Right lobe of liver (tissue), 6 donors: ENCODE data around the gene AK2. TPM values are rescaled to one million over a fixed set of nuclear protein-coding genes. Genes with fewer than 3 reads are reported as not detected.
"Not testable (repeated sequence)": the region's sequence is repeated elsewhere in the genome, so short reads cannot be mapped to it uniquely, and the experiment has no call there.

Experiments used
- ATAC-seq, 4 donors: fragments of 200-7000 bp; cut with Tn5 transposase; one replicate each; pipeline ENCODE4 v1.9.1; 2020; ENCODE audit warnings: mild to moderate bottlenecking in 4 of 4, moderate library complexity in 4 of 4
- DNase-seq, 3 donors: peaks; one replicate each; pipeline ENCODE4 v3.0.0-alpha.2; 2020
- H3K27ac ChIP-seq, 3 donors: fragments of 200-600 bp; one replicate each; pipeline ENCODE4 v1.8.0; 2022
- H3K27me3 ChIP-seq, 2 donors: fragments of 200-600 bp; one replicate each; pipeline ENCODE4 v1.8.0; 2022
- H3K36me3 ChIP-seq, 4 donors: fragments of 200-600 bp; sonication (generic) in 1 of 4; one replicate each; pipeline versions ENCODE4 v1.5.1 to v1.8.0; 2017 to 2022; ENCODE audit warnings: control low read depth in 1 of 4
- H3K4me1 ChIP-seq, 4 donors: fragments of 200-600 bp; sonication (generic) in 1 of 4; one replicate each; pipeline versions ENCODE4 v1.5.1 to v1.8.0; 2017 to 2022; ENCODE audit warnings: control low read depth in 1 of 4
- H3K4me3 ChIP-seq, 3 donors: fragments of 200-600 bp; one replicate each; pipeline ENCODE4 v1.8.0; 2022
- H3K9me3 ChIP-seq, 4 donors: fragments of 200-600 bp; sonication (generic) in 1 of 4; one replicate each; pipeline versions ENCODE4 v1.5.1 to v1.8.0; 2017 to 2022; ENCODE audit warnings: control low read depth in 1 of 4
- POLR2A ChIP-seq: fragments of 450-650 bp; IDR thresholded peaks from one replicate; pipeline ENCODE4 v1.6.1; 2017; ENCODE audit warnings: antibody characterized with exemption, mild to moderate bottlenecking
- WGBS: methylation state at CpG from one replicate; pipeline ENCODE4 v1.1.6; 2018; ENCODE audit warnings: low coverage, low lambda C conversion rate; ENCODE audit not compliant: insufficient coverage; ENCODE audit errors: missing lambda C conversion rate; 5-methylcytosine and 5-hydroxymethylcytosine counted together
- intact Hi-C, 2 donors: fragments of 100-400 bp; cut with DNase I; formaldehyde crosslinking; loops; one replicate each; pipeline versions ENCODE4 v1.11.2 to v1.14.1; 2022
- total RNA-seq, 6 experiments: library from RNA; depleted of rRNA in 2 of 6; stranded (reverse); fragments of >200 nt in 2 of 6; fragmentation: NEBNext Ultra II Directional in 3 of 6; extraction: Animal tissue kit (Norgen Biotek cat#: 25700) in 3 of 6; gene quantifications; one replicate each; pipeline versions ENCODE4 v1.1.0 to v1.2.4, GENCODE V29; 2016 to 2023
- TF ChIP-seq, protein P1 (sequence below), 4 donors: fragments of 200-600 bp in 3 of 4; fragments of 450-650 bp in 1 of 4; IDR thresholded peaks; one replicate each; pipeline versions ENCODE4 v1.5.1 to v1.8.0; 2016 to 2022; ENCODE audit warnings: antibody characterized with exemption in 4 of 4, mild to moderate bottlenecking in 2 of 4
- donor health status: DM: no; HTN: yes; CAD: no.
- donor health status: DM: no; HTN: no; CAD: no.
- donor health status: DM: no; HTN: no; CAD: no.
- donor health status: DM: no; HTN: yes; CAD: no.
- donor health status: DM: no; HTN: yes; CAD: no.

Gene AK2
- total RNA-seq, 6 experiments from 2014 or later = 119 to 301 (median 130) TPM

DNA sequence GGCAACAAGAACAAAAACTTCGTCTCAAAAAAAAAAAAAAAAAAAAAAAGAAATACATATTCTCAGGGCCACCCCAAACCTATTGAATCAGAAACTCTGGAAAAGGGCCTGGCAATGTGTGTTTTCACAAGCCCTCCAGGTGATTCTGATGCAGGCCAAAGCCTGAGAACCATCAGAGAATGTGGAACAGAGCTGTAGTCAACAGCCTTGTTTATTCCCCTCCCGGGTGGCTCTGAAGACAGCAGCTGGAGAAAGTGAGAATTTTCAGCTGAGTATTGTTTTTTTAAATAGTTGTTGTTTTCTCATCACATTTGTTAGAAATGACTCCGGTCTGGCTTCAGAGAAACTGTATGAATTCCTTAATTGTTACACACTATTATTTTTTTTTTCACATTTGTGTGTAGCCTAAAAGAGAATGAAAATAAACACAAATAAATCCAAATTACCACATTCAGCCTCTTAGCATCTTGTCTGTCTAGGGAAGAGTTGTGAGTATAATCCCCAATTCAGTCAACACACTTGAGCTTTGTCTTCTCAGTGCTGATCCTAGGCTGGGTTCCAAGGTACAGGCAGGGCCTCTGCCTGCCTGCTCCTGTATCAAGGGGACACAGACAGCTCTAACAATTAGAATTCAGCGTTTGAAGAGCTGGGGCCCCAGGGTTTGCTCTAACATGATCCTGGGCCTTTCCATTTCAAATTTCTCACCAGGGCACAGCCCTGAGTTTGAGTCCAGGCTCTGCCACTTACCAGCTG, 37.7 kb upstream of the AK2 start:
- Histone ChIP-seq H3K4me3 (no peak overlapping the region), H3K9me3 (no peaks in the 10 kb centered on the region), H3K27ac (no peak overlapping the region), H3K27me3 (no peaks in the 10 kb centered on the region), H3K4me1 (no peaks in the 10 kb centered on the region), H3K36me3 (no peaks in the 10 kb centered on the region)
- TF ChIP-seq, protein P1, sequence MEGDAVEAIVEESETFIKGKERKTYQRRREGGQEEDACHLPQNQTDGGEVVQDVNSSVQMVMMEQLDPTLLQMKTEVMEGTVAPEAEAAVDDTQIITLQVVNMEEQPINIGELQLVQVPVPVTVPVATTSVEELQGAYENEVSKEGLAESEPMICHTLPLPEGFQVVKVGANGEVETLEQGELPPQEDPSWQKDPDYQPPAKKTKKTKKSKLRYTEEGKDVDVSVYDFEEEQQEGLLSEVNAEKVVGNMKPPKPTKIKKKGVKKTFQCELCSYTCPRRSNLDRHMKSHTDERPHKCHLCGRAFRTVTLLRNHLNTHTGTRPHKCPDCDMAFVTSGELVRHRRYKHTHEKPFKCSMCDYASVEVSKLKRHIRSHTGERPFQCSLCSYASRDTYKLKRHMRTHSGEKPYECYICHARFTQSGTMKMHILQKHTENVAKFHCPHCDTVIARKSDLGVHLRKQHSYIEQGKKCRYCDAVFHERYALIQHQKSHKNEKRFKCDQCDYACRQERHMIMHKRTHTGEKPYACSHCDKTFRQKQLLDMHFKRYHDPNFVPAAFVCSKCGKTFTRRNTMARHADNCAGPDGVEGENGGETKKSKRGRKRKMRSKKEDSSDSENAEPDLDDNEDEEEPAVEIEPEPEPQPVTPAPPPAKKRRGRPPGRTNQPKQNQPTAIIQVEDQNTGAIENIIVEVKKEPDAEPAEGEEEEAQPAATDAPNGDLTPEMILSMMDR (IDR thresholded peaks at IDR 0.05) = no peak
- no peak for DNase-seq
- no peak for ATAC-seq
- WGBS = 71% methylated on average over 3 of the region's 4 CpGs
- intact Hi-C loops = no loop called here

DNA sequence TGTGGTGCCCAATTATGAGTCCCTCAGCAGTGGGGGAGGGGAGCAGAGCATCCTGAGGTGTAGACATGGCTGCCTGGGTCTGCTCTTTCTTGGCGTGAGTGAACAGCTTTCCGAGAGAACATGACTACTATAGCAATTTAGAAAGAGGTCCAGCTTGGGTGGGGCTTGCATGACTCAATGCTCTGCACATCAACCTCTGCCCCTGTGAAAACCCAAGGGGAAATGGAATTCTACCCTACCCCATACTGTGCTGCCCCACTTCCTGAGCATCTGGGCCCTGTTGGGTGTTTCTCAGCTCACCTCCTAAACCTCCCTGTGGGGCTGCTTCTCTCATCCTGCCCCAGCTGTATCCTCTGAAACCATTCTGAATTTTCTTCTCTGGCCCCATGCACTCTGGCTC, 36.0 kb upstream of the AK2 start:
- DNase-seq (no peak), ATAC-seq (peak in 1 of 4 donors; percentile 14)
- no peak overlapping the region for H3K4me3 ChIP-seq
- no peaks in the 10 kb centered on the region for H3K36me3 ChIP-seq
- H3K27me3 ChIP-seq = no peaks in the 10 kb centered on the region
- intact Hi-C loops = no loop called here
- no peak overlapping the region for H3K27ac ChIP-seq
- no peak for TF ChIP-seq POLR2A
- TF ChIP-seq, protein P1 (IDR thresholded peaks at IDR 0.05) = no peak
- no peaks in the 10 kb centered on the region for H3K9me3 ChIP-seq
- H3K4me1 ChIP-seq = no peaks in the 10 kb centered on the region
- 60% methylated on average over 1 of the region's 2 CpGs for WGBS

DNA sequence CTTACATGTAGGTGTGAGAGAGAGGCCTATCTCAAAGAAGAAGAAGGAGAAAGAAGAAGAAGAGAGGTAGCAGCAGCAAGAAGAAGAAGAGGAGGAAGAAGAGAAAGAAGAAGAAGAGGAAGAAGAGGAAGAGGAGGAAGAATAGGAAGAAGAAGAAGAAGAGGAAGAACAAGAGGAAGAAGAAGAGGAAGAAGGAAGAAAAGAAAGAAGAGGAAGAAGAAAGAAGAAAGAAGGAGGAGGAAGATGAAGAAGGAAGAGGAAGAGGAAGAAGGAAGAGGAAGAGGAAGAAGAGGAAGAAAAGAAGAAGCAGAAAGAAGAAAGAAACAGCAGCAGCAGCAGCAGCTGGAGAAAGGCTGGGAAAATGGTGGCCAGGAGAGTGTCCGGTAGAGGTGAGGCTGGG, 33.9 kb upstream of the AK2 start:
- Histone ChIP-seq H3K4me3 (no peak overlapping the region), H3K9me3 (no peaks in the 10 kb centered on the region), H3K36me3 (no peaks in the 10 kb centered on the region), H3K27me3 (no peaks in the 10 kb centered on the region), H3K4me1 (no peaks in the 10 kb centered on the region), H3K27ac (no peak overlapping the region)
- intact Hi-C loops = no loop called here
- no peak for DNase-seq
- 71% methylated on average over 1 of the region's 1 CpG for WGBS
- TF ChIP-seq, protein P1 (IDR thresholded peaks at IDR 0.05) = no peak
- TF ChIP-seq POLR2A = no peak
- ATAC-seq = no peak

DNA sequence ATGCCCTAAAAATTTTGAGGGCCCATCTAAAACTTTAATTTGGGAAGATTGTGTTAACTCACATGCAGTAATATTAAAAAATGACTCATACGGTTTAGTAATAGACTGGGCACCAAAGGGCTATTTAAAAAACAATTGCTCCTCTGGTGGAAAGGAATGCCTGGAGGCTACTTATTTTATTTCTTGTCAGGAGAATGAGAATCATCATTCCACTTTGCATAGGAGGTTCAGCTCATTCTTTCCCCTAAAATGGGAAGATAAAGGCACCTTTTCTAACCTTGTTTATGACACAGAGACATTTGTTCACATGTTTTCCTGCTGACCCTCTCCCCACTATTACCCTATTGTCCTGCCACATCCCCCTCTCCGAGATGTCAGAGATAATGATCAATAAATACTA, 31.4 kb upstream of the AK2 start:
- 40% methylated on average over 2 of the region's 2 CpGs for WGBS
- H3K27me3 ChIP-seq, H3K9me3 ChIP-seq, DNase-seq, H3K4me3 ChIP-seq, ATAC-seq, H3K27ac ChIP-seq, H3K4me1 ChIP-seq, H3K36me3 ChIP-seq, intact Hi-C loops: not testable (repeated sequence)

DNA sequence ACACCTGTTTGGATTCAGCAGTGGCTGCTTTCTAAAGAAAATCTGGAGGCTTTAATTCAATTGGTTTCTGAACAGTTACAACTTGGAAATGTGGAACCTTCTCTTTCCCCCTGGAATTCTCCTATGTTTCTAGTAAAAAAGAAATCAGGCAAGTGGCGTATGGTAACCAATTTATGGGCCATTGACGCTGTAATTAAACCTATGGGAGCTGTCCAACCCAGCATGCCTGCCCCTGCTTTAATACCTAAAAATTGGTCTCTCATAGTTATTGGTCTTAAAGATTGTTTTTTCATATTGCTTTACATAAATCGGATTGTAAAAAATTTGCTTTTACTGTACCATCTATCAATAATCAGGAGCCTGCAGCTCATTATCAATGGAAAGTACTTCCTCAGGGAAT, 29.8 kb upstream of the AK2 start:
- H3K4me3 ChIP-seq, ATAC-seq, H3K36me3 ChIP-seq, intact Hi-C loops, H3K9me3 ChIP-seq, H3K4me1 ChIP-seq, H3K27me3 ChIP-seq, DNase-seq, H3K27ac ChIP-seq: not testable (repeated sequence)
- 82% methylated on average over 2 of the region's 3 CpGs for WGBS
